Mesothelial cell of epicardium (in vitro differentiated cells): ENCODE data around the gene SPATA6L. TPM values are rescaled to one million over a fixed set of nuclear protein-coding genes. Genes with fewer than 3 reads are reported as not detected.

ENCODE experiments used
- DNase-seq, 2 experiments: peaks; one replicate each; pipeline ENCODE4 v3.0.0; 2021; ENCODE audit warnings: low spot score in 2 of 2; ENCODE audit not compliant: unreplicated experiment in 2 of 2
- H3K27ac Mint-ChIP-seq: 2 replicates; pipeline ENCODE4 v1.8.0; 2021; ENCODE audit warnings: mixed read lengths
- H3K27me3 Mint-ChIP-seq: 2 replicates; pipeline ENCODE4 v1.8.0; 2021; ENCODE audit warnings: low read depth, mixed read lengths
- H3K36me3 Mint-ChIP-seq: 2 replicates; pipeline ENCODE4 v1.8.0; 2021; ENCODE audit warnings: mixed read lengths
- H3K4me1 Mint-ChIP-seq: 2 replicates; pipeline ENCODE4 v1.8.0; 2021; ENCODE audit warnings: mixed read lengths
- H3K4me3 Mint-ChIP-seq: 2 replicates; pipeline ENCODE4 v1.8.0; 2021; ENCODE audit warnings: mild to moderate bottlenecking, moderate library complexity, mixed read lengths
- H3K9me3 Mint-ChIP-seq: 2 replicates; pipeline ENCODE4 v1.8.0; 2021; ENCODE audit warnings: mixed read lengths
- total RNA-seq: library from RNA; stranded (reverse); gene quantifications from 3 replicates; pipeline ENCODE4 v1.2.1, GENCODE V29; 2021
- TF ChIP-seq, protein P1 (sequence below): fragments of 200-600 bp; sonication (generic); IDR thresholded peaks from one replicate; pipeline ENCODE4 v1.5.0; 2021; ENCODE audit warnings: antibody characterized with exemption; ENCODE audit not compliant: unreplicated experiment

The SPATA6L gene
- total RNA-seq, 1 donor from 2014 or later = 6.1 TPM

DNA sequence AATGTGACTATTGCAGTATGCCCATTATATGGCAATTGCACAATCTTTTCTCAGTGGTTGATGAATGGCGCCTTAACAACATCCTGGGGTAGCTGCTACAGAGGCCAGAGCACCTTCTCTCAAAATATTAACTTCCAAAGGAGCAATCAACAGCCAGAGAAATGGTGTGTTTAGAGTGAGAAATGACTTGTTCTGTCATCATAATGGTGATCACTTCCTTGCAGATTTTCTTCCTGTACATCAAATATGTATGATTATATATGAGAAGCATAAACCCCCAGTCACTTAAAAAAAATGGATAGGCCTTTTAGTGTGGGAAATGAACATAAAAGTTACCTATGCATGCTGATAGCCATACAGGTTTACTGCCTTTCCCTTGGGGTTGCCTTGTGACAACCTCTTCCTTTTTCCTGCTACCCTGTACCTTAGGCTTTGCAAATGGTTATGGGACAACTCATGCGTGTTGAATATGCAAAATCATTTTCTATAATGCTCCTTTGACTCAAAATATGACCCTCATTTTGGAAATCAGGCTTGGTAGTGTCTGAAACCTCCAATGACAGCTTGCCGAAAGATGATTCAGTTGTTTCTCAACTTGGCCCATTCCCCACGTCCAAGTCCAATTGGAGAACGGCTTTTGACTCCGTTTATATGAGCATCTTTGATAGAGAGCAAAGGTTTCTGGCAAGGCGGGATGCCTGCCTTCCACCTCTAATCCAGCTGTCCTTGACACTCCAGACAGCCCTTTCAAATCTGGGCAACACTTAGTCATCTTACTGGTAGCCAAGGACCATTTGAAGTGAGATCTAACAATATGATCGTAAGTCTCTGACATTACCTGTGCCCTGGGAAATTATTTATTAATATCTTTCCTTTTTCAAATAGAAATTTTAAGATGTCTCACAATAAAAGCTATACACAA is 106.8 kb downstream of the SPATA6L start:
- DNase-seq = no peak
- TF ChIP-seq, protein P1, sequence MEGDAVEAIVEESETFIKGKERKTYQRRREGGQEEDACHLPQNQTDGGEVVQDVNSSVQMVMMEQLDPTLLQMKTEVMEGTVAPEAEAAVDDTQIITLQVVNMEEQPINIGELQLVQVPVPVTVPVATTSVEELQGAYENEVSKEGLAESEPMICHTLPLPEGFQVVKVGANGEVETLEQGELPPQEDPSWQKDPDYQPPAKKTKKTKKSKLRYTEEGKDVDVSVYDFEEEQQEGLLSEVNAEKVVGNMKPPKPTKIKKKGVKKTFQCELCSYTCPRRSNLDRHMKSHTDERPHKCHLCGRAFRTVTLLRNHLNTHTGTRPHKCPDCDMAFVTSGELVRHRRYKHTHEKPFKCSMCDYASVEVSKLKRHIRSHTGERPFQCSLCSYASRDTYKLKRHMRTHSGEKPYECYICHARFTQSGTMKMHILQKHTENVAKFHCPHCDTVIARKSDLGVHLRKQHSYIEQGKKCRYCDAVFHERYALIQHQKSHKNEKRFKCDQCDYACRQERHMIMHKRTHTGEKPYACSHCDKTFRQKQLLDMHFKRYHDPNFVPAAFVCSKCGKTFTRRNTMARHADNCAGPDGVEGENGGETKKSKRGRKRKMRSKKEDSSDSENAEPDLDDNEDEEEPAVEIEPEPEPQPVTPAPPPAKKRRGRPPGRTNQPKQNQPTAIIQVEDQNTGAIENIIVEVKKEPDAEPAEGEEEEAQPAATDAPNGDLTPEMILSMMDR = no peak
- Mint-ChIP-seq H3K36me3 (no peaks in the 10 kb centered on the region), H3K9me3 (no peaks in the 10 kb centered on the region), H3K4me3 (no peak overlapping the region), H3K27me3 (no peaks in the 10 kb centered on the region), H3K27ac (no peak overlapping the region), H3K4me1 (peaks cover 4% of the 10 kb centered on the region)

DNA sequence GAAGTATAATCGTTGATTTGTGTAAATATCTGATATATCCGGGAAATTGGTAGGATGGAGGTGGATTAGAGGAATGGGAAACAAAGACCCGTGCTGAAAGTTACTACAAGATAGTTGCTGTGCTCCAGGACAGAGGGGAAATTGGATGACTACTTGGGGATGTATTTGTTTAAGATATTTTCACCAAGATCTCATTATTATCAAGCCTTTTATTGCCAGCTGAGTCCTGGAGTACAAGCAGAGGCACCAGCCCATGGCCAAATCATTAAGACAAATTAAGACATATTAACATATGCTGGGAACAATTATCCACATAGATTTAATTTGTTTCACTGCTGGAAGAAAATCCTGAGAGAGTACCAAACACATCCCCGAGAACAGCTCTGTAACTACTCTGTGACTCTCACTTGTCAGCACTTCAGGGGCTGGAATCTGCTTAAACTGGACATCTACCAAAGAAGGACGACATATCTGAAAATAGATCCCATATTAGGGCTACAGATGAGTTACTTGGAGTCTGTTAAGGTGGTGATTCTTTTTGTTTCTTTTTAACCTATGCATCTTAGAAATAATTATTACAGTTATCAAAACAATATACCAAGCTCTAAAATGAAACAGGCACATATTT is 107.8 kb downstream of the SPATA6L start:
- no peaks in the 10 kb centered on the region for H3K27me3 Mint-ChIP-seq
- peaks cover 4% of the 10 kb centered on the region for H3K4me1 Mint-ChIP-seq
- H3K27ac Mint-ChIP-seq = no peak overlapping the region
- DNase-seq = no peak
- no peak overlapping the region for H3K4me3 Mint-ChIP-seq
- no peaks in the 10 kb centered on the region for H3K36me3 Mint-ChIP-seq
- no peaks in the 10 kb centered on the region for H3K9me3 Mint-ChIP-seq
- TF ChIP-seq, protein P1 = no peak

DNA sequence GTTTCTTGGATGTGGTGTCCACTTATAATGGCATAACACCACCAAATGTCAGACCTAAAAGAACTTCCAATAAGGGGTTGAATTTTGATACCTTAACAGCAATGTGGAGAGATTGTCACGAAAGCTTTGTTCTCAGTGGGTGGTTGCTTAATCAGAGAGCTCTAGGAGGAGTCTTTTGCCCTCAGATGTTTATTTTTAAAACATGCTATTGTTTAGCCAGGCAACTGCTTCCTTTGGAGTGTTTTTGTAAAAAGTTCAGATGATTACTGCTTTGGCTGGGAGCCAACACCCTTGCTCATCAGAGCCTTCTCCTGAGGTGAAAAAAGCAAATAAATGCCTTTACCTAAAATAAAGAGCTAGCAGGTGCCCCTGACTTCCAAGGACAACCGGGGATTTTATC is 111.0 kb downstream of the SPATA6L start:
- Mint-ChIP-seq H3K4me1 (peaks cover 4% of the 10 kb centered on the region), H3K36me3 (no peaks in the 10 kb centered on the region), H3K4me3 (no peak overlapping the region), H3K27me3 (no peaks in the 10 kb centered on the region), H3K27ac (no peak overlapping the region), H3K9me3 (no peaks in the 10 kb centered on the region)
- DNase-seq = no peak
- TF ChIP-seq, protein P1 = no peak

DNA sequence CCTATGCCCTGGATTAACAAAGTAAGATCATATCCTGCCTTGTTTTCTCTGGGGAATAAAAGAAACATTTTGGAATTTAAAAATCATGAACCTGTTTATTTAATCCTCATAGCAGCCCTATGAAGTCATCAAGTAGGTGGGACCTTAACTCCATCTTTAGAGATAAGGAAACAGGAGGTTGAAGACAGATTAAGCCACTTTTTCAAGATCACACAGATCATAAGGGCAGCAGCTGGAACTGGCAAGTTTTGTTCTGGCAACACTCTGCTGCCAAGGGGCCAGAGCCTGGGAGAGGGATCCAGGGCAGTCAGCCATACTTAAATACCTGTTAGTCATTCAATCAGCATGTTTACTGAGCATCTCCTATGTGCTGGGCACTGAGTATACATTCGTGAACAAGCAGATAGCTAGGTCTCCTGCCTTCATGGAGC is 112.3 kb downstream of the SPATA6L start:
- DNase-seq = no peak
- TF ChIP-seq, protein P1 = no peak
- H3K27ac Mint-ChIP-seq = no peak overlapping the region
- H3K4me3 Mint-ChIP-seq = no peak overlapping the region
- H3K9me3 Mint-ChIP-seq = no peaks in the 10 kb centered on the region
- no peaks in the 10 kb centered on the region for H3K36me3 Mint-ChIP-seq
- H3K4me1 Mint-ChIP-seq = peaks cover 4% of the 10 kb centered on the region
- H3K27me3 Mint-ChIP-seq = no peaks in the 10 kb centered on the region

DNA sequence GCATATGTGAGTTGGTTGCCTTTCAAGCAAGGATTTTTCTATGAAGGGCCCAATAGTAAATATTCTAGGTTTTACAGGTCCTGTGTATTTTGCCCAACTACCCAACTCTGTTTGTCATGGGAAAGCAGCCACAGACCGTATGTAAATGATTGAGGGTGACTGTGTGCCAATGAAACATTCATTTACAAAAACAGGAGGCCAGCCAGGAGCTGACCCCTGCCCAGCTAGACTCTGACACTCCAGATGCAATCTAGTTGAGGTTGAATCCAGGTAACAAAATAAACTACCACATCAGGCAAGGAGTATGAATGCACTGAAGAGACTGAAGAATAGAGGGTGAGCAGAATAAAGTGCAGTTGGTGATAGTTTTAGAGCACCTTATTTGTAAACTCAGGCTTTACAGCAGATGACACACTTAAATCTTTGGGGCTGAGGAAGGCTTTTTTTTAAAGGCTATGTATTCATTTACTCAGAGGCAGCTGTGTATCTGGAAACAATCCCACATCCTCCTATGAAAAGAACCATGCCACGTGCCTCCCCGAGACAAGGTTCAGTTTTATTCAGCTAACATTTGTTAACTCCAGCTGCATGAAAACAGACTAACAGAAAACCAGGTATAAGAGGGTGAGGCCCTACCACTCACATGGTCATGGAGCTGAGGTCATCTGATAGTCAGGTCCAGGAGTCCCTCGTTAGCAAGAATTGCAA is 115.3 kb downstream of the SPATA6L start:
- Mint-ChIP-seq H3K27me3 (no peaks in the 10 kb centered on the region), H3K4me3 (no peak overlapping the region), H3K9me3 (no peaks in the 10 kb centered on the region), H3K36me3 (no peaks in the 10 kb centered on the region), H3K27ac (no peak overlapping the region), H3K4me1 (peaks cover 21% of the 10 kb centered on the region)
- TF ChIP-seq, protein P1 = no peak
- no peak for DNase-seq
